GM13976 (cell line): ENCODE results near the gene TMED1.

Experiments used
- DNase-seq: peaks from one replicate; pipeline ENCODE4 v3.0.0; 2012; ENCODE audit warnings: low spot score
- in situ Hi-C: fragments of 300-500 bp; cut with MboI; formaldehyde crosslinking; loops from one replicate; pipeline ENCODE4 v1.12.0; 2022; ENCODE audit warnings: low sequenced_read_pairs, mixed read lengths, inconsistent platforms; ENCODE audit not compliant: unreplicated experiment
- TF ChIP-seq, protein P1 (sequence below): IDR thresholded peaks from 2 replicates; pipeline ENCODE4 v1.5.1; 2012; ENCODE audit warnings: borderline replicate concordance, mild to moderate bottlenecking; ENCODE audit not compliant: insufficient read depth; ENCODE audit errors: extremely low read depth, missing control alignments, control extremely low read depth

TMED1 gene

DNA sequence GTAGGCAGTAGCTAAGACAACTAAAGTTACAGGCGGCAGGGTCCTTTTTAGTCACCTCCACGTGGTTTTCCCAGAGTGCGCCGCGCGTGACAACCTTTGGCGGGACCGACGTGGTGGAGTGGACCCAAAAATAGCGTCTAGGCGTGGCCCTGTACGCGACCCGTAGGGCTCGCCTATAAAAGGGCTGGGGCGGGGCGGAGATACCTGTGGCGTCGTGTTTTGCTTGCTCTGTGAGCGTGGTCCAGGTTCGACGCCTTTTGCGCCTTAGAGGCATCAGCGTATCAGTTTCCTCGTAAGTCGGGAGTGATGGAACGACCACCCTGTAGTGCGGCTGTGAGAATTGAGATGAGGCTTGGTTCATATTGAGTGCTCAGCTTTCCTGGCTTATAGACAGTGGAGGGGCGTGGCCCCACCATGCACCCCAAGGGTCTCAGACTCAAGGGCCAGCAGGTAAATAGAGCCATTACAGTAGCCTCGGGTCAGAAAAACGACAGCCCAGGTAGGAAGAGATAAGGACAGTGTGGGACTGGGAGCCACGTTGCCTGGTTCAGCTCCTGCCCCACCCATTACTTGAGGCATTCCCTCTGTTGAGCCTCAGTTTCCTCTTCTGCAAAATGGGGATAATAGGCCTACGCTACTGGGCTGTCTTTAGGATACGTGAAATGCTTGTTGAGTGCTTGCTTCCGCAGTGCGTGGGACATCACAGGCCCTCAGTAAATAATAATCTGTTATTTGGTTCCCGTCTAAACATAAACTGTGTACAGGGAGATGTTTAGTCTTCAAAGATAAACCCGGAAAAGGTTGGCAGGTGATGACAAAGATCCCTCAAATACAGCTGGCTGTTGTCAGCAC lies 693 bp upstream of the TMED1 start:
- in situ Hi-C loops: no loop called here
- DNase-seq: peak; percentile 90
- TF ChIP-seq, protein P1, sequence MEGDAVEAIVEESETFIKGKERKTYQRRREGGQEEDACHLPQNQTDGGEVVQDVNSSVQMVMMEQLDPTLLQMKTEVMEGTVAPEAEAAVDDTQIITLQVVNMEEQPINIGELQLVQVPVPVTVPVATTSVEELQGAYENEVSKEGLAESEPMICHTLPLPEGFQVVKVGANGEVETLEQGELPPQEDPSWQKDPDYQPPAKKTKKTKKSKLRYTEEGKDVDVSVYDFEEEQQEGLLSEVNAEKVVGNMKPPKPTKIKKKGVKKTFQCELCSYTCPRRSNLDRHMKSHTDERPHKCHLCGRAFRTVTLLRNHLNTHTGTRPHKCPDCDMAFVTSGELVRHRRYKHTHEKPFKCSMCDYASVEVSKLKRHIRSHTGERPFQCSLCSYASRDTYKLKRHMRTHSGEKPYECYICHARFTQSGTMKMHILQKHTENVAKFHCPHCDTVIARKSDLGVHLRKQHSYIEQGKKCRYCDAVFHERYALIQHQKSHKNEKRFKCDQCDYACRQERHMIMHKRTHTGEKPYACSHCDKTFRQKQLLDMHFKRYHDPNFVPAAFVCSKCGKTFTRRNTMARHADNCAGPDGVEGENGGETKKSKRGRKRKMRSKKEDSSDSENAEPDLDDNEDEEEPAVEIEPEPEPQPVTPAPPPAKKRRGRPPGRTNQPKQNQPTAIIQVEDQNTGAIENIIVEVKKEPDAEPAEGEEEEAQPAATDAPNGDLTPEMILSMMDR: no peak

DNA sequence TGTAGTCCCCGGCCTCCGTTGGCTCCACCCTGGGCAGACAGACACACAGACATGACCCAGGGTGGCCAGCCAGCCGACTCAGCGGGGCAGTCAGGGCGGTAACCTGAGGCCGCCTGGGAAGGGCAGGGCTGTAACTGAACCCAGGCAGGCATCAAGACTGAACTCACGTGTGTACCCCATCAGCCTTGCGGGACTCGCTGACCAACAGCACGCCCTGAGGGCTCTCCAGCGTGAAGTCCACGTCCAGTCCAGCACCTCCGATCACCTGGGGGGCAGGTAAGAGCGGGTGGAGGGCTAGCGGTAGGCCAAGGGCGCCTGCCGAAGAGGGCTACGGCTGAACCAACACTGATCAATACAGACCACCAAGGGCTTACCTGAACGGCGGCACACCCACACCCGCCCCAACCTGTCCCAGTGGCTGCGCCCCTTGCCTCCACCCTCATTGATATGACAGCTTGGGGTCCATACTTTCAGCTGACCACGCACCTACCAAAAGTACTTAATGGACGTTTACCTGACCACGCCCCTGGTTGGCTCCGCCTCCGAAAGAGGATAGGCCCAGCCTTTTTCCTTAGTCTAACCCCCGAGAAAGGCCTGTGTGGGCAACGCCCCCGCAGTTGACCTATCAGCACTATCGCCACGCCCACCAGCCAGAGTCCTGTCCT lies 791 bp downstream of the TMED1 start:
- TF ChIP-seq, protein P1: no peak
- in situ Hi-C loops: no loop called here
- DNase-seq: no peak

DNA sequence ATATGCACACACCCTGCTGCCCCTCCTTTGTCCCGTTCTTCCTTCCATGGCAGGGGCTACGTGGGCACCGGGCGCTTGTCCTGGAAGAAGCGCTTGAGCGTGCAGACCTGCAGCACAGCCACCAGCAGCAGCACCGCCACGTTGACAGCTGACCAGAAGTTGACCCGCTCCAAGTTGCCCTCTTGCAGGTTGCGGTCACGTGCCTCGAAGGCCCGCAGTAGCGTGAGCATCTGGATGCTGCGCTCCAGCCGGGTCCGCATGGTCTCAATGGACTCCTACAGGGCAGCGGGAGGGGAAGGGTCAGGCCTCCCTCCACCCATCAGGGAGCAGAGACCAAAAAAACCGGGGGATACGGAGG lies 3.1 kb downstream of the TMED1 start:
- TF ChIP-seq, protein P1: no peak
- DNase-seq: no peak
- in situ Hi-C loops: no loop called here

DNA sequence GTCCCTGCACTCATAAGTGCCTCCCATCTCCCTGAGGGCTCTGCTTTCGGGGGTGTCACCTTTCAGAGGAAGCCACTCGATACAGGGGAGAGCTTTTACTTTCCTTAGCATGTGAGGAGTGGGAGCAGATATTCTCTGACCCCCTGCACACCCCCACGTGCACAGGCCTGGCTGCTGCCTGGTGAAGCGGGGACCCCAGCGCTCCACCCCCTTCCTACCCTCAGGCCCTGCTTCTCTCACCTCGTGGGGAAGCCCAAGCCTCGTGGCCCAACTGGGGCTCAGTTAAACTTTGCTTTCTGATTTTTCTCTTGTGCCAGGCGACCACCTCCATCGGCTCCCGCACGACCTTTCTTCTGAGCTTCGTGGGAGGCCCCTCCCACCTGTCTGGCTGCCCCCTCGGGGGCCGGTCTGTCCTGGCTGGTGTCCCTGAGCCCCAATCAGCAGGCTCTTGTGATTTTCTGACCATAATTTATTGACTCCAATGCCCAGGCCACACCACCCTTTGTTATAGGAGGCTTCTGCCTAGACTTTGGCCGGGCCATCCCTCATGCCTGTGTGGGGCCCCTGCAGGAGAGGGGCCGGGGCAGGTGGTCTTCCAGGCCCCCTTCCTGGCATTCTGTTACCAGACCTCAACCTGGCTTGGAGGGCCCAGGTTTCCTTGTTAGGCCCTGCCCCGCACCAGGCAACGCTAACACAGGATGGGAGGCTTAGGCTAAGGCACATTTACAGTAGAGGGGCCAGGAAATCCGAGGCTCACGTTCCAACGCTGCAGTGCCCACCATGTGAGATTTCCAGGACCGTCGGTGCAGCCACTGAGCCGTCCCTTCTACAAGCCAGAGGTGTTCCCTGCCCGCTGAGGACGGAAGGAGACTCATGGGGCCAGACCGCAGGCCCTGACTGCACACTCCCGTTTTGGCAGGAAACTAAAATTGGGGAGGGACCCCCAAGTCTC lies 3.7 kb downstream of the TMED1 start:
- DNase-seq: no peak
- TF ChIP-seq, protein P1: no peak
- in situ Hi-C loops: no loop called here

DNA sequence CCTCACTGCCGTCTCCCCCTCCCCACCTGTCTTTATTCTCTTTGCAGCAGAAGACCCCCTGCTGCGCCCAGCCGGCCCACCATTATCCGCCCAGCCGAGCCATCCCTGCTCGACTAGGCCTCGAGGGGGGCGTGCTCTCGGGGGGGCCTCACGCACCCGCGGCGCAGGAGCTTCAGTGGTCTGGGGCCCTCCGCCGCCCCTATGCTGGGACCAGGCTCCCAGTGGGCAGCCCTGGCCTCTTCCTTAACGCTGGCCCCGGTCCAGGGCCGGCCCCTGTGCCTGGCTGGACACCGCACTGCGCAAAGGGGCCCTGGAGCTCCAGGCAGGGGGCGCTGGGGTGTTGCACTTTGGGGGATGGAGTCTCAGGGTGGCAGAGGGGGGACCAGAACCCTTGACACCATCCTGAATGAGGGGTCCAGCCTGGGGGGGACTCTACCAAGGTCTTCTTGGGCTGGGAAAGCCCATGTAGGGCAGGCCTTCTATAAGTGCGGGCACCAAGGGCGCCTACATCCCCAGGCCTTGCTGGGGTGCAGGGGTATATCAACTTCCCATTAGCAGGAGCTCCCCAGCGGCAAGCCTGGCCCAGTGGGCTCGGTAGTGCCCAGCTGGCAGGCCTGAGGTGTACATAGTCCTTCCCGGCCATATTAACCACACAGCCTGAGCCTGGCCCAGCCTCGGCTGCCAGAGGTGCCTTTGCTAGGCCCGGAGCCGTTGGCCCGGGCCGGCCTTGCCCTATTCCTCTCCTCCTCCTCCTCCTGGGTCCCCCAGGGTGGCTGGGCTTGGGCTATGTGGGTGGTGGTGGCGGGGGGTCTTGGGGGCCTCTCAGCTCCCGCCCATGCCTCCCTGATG lies 4.9 kb downstream of the TMED1 start:
- in situ Hi-C loops: no loop called here
- no peak for DNase-seq

More for the DNA sequence above, 4.9 kb downstream of the TMED1 start:
- TF ChIP-seq, protein P1: no peak
